CD4-positive, alpha-beta T cell treated with Interleukin-17A for 4 hours (primary cell): ENCODE data around the gene CARS2.
"Not testable (repeated sequence)": the region's sequence is repeated elsewhere in the genome, so short reads cannot be mapped to it uniquely, and the experiment has no call there.

ENCODE experiments used
- DNase-seq: peaks from one replicate; pipeline ENCODE4 v3.0.0-alpha.2; 2020; ENCODE audit warnings: mixed read lengths

Gene CARS2

GRCh38 chr13:110616103-110617101, 89.5 kb downstream of the CARS2 start:
- peak; percentile 52 for DNase-seq

- peak; percentile 83 for DNase-seq
These were observed 90.4 kb downstream of the CARS2 start, which contains the start of gene NAXD for GRCh38 chr13:110615322-110616102. TSS of gene NAXD (plus strand) at chr13:110615545. CDS start at chr13:110615602, 57 bp downstream.

GRCh38 chr13:110615005-110615321, 91.0 kb downstream of the CARS2 start:
- DNase-seq = no peak

- no peak for DNase-seq
These were observed 94.8 kb downstream of the CARS2 start for GRCh38 chr13:110610955-110611595.

- DNase-seq = no peak
These were observed 98.2 kb downstream of the CARS2 start for GRCh38 chr13:110607675-110608224.

- not testable (repeated sequence) for DNase-seq
These were observed 99.6 kb downstream of the CARS2 start for GRCh38 chr13:110606281-110606680.

- no peak for DNase-seq
These were observed 100.8 kb downstream of the CARS2 start for GRCh38 chr13:110605132-110605531.

- no peak for DNase-seq
These were observed 104.9 kb downstream of the CARS2 start for GRCh38 chr13:110600980-110601379.

- no peak for DNase-seq
These were observed 105.6 kb downstream of the CARS2 start for GRCh38 chr13:110600261-110600819.

GRCh38 chr13:110597041-110597689, 108.8 kb downstream of the CARS2 start:
- DNase-seq = no peak

- DNase-seq = peak; percentile 17
These were observed 112.3 kb downstream of the CARS2 start for GRCh38 chr13:110593430-110594130.

GRCh38 chr13:110592665-110593064, 113.3 kb downstream of the CARS2 start:
- no peak for DNase-seq
